ENCODE results near the gene WDR44.
A peak's percentile ranks its signal among the peaks of the same experiment; 100 is the strongest.
"Not testable (repeated sequence)": the region's sequence is repeated elsewhere in the genome, so short reads cannot be mapped to it uniquely, and the experiment has no call there.

WDR44 gene

DNA sequence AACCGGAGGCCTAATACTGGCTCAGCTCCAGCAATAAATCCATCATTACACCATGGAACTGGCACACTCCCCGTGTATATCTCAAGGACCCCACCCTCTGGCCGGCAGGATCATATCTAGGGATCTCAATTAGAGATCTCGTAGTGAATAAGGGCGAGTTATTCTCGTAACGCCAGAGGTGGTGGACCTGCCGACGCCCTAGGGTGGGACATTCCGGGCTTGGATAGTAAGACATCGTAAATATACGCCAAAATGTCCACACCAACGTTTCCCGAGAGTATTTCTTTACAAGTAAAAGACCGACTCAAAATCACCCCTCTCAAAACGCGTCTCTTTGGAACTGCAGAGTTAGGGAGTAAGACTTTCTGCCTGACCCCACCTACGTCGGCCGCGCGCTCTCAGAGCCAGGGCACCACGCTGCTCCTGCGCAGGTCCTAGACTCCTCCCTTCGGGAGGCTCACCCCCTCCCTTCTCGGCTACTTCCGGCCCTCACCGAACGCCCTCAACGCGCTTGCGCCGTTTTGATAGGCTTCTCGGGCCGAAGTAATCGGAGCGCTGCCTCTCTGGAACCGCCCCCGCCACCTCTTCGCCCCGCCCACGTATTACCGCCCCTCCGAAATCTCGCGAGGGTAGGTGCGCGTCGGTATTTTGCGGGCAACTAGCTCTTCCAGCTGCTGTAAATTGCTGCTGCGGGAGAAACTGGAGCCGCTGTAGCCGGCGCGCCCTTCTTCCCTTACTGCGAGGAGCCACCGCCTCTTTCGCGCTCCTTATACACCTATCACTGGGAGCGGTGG, at the start of gene WDR44:
WDR44 (plus strand) TSS at position 643 of the 794 bp plus-strand sequence. CDS start 398 bp downstream, outside the sequence.
- DNase-seq, result peak; percentile 76

- not testable (repeated sequence) for DNase-seq
Measured at GRCh38 chrX:118305827-118306226, 40.1 kb upstream of the WDR44 start.

DNA sequence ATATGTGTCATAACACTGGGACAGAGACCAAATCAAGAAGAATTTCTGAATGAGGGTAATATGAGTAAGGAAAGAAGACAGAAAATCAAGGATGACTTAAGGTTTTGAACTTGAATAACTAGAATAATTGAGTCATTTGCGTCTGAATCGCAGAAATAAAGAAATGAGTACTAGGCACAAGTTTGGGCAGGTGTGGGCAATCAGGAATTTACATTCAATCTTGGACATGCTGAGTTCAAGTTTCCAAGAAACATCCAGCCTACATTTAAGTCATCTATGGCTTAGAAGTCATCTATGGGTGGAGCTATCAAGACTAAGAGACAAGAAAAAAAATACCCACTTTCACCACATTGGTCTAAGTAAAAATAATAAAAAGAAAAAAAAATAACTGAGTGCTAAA, 30.4 kb upstream of the WDR44 start:
- DNase-seq, result no peak

DNA sequence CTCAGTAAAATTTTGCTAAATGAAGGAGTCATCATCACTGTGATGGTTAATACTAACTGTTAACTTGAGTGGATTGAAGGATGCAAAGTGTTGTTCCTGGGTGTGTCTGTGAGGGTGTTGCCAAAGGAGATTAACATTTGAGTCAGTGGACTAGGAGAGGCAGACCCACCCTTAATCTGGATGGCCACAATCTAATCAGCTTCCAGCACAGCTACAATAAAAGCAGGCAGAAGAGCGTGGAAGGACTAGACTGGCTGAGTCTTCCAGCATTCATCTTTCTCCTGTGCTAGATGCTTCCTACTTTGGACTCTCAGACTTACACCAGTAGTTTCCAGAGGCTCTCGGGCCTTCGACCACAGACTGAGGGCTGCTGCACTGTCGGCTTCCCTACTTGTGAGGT, 21.3 kb upstream of the WDR44 start:
- no peak for DNase-seq

DNA sequence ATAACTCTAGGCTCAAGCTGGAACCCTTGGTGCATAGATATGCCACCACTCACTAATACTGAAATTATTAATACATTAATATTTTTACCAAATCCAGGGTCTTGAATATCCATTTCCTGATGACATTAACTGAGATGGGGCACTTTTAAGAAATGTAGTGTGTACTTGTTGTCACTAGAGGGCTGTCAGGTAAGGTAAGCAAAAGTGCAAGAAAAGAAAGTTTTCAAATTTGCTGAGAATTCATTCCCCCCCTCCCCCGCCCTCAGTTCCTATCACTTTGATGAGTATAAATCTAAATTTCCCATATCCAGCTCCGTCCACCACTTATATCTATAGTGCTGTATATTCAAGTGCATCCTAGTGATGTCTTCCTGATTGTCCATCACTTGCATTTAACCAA, 20.5 kb upstream of the WDR44 start:
- DNase-seq, result no peak

DNA sequence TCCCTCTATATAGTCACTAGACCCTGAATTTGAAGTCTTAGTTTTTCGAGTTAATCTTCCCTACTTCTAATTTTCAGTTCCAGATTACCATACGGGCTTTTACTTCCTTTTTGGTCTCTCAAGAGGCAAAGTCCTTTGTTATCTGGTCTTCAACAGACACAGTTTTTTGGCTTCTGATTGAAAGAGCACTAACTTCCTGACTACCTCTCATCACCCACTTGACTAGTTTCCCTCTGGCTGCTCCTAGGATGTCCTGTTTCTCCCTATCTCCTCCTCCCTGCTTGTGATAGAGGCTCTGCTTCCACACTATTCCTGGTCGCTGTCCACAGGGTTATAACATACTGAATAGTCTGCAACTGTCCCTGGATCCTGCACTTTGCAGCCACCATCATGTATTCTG, 16.7 kb upstream of the WDR44 start:
- DNase-seq, result no peak

DNA sequence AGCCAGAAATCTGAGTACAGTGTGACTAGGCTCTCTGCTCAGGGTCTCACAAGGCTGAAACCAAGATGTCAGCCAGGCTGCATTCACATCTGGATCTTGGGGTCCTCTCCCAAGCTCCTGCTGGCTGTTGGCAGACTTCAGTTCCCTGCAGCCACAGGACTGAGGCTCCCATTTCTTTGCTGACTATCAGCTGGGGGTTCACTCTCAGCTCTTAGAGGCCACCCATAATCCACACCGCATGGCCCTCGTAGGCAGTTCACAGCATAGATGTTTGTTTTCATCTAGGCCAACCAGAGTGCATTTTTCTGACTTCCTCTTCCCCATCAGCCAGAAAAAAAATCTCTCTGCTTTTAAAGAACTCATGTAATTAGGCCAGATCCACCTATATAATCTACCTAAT, 8.2 kb upstream of the WDR44 start:
- no peak for DNase-seq

GRCh38 chrX:118338930-118339329, 7.0 kb upstream of the WDR44 start:
- no peak for DNase-seq

- DNase-seq, result no peak
Measured at GRCh38 chrX:118345045-118345463, 852 bp upstream of the WDR44 start.

DNA sequence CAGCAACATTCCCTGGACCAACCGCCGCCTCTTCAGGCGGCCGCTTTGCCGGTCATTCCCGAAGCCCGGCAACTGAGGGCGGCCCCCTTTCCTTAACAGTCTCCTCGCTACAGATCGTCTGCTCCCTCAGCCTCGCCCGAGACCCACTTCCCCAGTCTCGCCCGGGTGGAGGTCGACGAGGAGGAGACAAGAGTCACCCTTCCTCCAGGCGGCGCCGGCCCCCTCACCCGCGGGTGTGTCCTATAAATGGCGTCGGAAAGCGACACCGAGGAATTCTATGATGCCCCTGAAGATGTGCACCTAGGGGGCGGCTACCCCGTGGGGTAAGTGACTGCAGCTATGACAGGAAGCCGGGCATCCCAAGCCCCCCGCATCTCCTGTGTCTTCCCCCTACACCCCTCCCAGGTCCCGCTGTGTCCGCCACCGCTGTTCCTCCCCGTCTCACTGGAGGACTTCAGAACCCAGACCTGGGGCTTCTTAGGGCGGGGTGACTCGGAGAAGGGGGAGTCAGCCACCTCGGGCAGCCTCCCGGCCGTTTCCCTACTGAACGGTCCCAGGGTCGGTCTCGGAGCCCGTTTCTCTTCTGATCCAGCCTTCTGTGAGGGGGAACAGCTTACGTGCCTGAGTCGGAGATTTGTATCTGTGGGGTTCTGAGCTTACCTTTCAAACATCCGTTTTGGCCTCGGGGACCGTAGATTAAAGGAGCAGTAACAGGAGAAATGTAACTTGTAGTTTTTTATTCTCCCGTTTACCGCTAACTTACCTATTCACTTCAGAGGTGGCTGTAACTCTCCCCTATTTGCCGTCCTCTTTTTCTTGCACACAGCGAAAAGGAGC, 570 bp downstream of the WDR44 start:
- no peak for DNase-seq

- no peak for DNase-seq
Measured at GRCh38 chrX:118347131-118347530, 1.2 kb downstream of the WDR44 start.

DNA sequence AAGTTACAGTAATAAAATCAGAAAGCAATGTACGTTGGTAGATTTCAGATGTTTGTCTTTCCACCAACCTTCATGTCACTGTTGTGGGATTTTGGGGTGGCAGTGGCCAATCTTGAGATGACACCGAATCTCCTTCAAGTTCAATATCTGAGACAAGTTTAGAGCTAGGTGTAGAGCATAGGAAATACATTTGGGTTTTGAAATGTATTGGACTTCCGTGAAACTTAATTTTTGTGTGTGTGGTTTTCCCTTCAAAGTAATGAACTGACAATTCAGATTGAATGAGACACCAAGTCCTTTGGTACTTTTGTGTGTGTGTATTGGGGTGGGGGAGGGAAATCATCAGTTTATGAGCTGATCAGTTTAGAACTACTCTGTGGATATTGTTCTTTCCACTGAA, 1.8 kb downstream of the WDR44 start:
- DNase-seq, result no peak

DNA sequence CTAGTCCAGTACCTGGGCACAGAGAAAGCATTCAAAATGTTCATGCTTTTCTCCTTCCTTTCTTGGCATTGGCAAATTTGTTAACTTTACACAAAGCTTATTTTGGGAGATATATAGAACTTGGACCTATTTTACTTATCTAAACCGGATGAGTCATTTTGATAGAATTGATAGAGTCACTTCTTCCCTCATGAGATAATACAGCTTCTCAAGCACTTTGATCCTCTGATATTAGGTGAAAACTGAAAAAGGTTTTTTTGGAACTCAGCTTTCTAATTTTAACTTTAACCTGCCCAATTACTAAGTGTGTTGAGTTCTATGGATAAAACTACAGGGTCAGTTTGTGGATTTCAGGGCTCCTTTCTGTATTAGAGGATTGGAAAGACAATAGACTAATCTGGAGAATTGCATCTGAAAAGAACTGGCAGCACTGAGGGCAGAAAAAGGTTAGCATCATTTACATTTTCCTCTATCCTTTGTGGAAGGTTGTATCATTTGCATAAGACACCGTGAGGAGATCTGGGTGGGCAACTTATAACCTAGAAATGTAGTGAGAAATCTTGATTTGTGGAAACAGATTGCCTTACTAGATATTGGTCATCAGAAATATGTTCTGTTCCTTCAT, 2.4 kb downstream of the WDR44 start:
- DNase-seq, result no peak

DNA sequence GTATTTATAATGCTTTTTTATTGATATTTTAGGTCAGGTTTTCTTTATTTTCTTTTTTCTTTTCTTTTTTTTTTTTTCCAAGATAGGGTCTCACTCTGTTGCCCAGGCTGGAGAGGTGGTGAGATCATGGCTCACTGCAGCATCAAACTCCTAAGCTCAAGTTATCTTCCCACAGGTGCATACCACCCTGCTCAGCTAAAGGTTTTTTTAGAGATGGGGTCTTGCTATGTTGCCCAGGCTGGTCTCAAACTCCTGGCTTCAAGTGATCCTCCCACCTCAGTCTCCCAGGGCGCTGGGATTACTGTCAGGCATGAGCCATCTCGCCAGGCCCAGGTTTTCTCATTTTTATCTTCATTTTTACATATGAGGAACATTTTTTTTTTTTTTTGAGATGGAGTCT, 3.3 kb downstream of the WDR44 start:
- DNase-seq, result no peak

DNA sequence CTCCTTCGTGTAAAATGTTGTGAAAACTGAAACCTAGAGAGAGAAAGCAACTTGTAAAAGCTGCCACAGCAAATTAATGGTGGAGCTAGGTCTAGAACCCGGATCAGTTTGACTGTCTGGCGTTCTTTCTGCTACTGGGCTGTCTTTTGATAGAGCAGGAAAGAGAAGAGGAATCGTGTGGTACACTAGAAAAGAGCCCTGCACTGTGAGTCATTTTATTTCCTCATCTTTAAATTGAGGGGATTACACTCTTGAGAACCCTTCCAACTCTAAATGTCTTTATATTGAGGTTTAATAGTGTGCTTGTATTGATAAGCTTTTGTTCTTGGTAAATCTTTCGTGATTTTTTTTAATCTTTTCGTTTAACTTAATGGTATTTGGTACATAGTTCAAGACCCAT, 4.3 kb downstream of the WDR44 start:
- no peak for DNase-seq

DNA sequence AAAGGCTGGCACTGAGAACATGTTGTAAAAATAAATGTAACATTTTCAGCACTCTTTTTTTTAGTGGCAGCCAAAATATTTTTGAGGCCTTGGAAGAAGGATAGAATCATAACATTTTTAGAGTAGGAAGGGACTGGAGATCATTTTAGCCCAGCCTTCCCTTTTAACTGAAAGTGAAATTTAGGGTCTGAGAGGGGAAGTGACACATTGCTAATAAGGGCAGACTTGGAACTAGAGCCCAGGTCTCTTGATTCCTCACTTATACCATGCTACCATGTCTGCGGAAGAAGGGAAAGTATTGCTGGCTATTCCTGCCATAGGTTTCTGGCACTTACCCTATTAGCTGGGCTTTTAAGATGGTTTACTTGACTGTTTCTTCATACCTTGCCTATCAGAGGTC, 4.8 kb downstream of the WDR44 start:
- DNase-seq, result no peak

DNA sequence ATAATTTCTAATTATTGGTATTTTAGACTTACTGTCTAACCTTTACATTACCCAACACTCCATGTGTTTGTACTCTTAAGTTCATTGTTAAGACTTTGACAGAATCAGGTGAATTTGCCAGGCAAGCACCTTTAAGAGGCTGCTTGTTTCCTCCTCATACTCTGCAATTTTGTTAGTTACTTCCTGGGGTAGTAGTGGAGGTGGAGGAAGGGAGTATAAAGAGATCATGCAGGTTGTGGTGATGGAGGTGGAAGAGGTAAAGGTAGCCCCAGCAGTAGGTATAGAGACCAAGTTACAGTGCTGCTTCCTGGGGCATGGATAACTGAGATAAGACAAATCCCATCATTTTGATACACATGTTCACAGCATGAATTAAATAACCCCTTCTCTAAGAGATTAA, 6.7 kb downstream of the WDR44 start:
- no peak for DNase-seq

DNA sequence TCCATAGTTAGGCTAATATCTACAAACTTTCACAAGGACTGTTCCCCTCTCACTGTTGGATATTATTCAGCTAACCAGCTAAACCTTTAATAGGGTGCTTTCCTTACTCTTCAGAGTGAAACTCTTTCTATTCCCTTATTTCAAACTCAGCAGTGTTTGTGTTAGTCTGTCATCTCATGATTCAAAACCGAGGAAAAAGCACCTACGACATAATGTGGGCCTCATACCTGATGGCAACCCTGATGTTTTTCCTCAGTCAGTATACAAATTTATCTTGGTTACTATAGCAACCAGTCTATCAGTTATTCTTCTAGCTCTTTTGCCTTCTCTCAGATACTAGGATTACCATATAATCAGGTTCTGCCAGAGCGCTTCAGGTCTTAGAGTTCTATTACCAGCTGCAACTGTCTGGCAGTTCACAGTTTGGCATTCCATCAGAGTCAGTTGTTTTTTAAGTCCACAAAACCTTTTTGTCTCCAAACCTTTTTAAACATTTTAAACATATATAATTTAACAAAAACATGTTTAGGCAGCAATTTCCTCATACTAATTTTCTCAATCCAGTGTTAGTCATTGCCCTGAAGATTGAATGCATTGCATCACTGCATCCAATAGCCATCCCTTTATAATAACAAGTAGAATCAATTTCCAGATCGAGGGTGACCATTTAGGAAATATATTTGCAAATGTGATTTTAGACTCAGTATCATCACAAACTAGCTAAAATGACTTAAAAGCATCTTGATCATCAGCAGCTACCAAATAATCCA, 7.4 kb downstream of the WDR44 start:
- DNase-seq, result no peak

GRCh38 chrX:118355225-118355920, 9.5 kb downstream of the WDR44 start:
- no peak for DNase-seq

DNA sequence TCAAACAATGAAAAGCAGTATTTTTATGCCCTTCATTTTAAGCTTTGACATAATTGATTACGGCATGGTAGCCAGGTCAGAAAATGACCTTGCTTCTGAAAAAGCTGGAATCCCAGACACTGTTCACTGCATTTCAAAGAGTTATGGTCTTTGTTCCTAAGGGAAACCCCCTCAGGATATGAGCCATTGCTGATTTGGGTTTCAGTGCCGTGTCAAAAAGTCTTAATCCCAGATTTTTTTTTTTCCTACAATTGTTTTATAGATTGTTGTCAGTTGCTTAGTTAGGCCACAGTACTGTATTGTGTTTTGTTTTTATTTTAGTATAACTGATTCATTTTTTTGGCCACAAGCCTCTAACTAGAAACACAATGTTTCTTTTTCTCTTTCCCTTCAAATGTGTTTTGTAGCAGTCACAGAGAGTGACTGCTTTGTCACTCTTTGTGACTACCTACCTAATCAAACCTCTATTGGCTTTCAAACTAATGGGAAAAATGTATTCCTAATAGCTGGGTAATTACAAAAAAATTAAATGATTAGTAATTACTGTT, 10.3 kb downstream of the WDR44 start:
- DNase-seq, result no peak

- DNase-seq, result no peak
Measured at GRCh38 chrX:118360429-118361125, 14.7 kb downstream of the WDR44 start.

Measured in DMS79 (cell line).